ENCODE data around the gene GAMT. TPM values are rescaled to one million over a fixed set of nuclear protein-coding genes. Genes with fewer than 3 reads are reported as not detected.
A peak's percentile ranks its signal among the peaks of the same experiment; 100 is the strongest.

The GAMT gene
- total and polyA plus RNA-seq, 2 of the 13 experiments (the other 11 are each of a cell fraction or from before 2014, with no cell fraction given): 115 to 124 TPM

GRCh38 chr19:1408300-1409203, 7.2 kb upstream of the GAMT start (continued):
- 0 out of 2 replicates have a peak, but pooled peaks have one; percentile 2 for TF ChIP-seq ZNF275 (CRISPR knock-in tag; IDR thresholded peaks at IDR 0.05; ENCODE audit: borderline replicate concordance)
- no peak for TF ChIP-seq CHCHD3 (CRISPR knock-in tag; IDR thresholded peaks at IDR 0.05)
- no peak for TF ChIP-seq ZNF776 (CRISPR knock-in tag; IDR thresholded peaks at IDR 0.05)
- no peak for TF ChIP-seq ZNF512 (CRISPR knock-in tag; IDR thresholded peaks at IDR 0.05)
- TF ChIP-seq, protein P1, sequence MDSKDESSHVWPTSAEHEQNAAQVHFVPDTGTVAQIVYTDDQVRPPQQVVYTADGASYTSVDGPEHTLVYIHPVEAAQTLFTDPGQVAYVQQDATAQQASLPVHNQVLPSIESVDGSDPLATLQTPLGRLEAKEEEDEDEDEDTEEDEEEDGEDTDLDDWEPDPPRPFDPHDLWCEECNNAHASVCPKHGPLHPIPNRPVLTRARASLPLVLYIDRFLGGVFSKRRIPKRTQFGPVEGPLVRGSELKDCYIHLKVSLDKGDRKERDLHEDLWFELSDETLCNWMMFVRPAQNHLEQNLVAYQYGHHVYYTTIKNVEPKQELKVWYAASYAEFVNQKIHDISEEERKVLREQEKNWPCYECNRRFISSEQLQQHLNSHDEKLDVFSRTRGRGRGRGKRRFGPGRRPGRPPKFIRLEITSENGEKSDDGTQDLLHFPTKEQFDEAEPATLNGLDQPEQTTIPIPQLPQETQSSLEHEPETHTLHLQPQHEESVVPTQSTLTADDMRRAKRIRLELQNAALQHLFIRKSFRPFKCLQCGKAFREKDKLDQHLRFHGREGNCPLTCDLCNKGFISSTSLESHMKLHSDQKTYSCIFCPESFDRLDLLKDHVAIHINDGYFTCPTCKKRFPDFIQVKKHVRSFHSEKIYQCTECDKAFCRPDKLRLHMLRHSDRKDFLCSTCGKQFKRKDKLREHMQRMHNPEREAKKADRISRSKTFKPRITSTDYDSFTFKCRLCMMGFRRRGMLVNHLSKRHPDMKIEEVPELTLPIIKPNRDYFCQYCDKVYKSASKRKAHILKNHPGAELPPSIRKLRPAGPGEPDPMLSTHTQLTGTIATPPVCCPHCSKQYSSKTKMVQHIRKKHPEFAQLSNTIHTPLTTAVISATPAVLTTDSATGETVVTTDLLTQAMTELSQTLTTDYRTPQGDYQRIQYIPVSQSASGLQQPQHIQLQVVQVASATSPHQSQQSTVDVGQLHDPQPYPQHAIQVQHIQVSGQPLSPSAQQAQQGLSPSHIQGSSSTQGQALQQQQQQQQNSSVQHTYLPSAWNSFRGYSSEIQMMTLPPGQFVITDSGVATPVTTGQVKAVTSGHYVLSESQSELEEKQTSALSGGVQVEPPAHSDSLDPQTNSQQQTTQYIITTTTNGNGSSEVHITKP (CRISPR knock-in tag; IDR thresholded peaks at IDR 0.05; ENCODE audit: low read depth): no peak
- TF ChIP-seq SETDB1 (CRISPR knock-in tag; IDR thresholded peaks at IDR 0.05; ENCODE audit: borderline replicate concordance): no peak
- TF ChIP-seq MIXL1 (CRISPR knock-in tag; IDR thresholded peaks at IDR 0.05): no peak
- TF ChIP-seq AGO2 (optimal IDR thresholded peaks at IDR 0.05; ENCODE audit: low read depth, low read length): peak; percentile 66
- no peak for TF ChIP-seq CC2D1A (CRISPR knock-in tag; IDR thresholded peaks at IDR 0.05)
- no peak for TF ChIP-seq SMC3 (IDR thresholded peaks at IDR 0.05; ENCODE audit: low read length)
- peak; percentile 50 for TF ChIP-seq ZFY (CRISPR knock-in tag; IDR thresholded peaks at IDR 0.05)
- no peak for TF ChIP-seq NFIB (CRISPR knock-in tag; IDR thresholded peaks at IDR 0.05; ENCODE audit: borderline replicate concordance)
- TF ChIP-seq, protein P2, sequence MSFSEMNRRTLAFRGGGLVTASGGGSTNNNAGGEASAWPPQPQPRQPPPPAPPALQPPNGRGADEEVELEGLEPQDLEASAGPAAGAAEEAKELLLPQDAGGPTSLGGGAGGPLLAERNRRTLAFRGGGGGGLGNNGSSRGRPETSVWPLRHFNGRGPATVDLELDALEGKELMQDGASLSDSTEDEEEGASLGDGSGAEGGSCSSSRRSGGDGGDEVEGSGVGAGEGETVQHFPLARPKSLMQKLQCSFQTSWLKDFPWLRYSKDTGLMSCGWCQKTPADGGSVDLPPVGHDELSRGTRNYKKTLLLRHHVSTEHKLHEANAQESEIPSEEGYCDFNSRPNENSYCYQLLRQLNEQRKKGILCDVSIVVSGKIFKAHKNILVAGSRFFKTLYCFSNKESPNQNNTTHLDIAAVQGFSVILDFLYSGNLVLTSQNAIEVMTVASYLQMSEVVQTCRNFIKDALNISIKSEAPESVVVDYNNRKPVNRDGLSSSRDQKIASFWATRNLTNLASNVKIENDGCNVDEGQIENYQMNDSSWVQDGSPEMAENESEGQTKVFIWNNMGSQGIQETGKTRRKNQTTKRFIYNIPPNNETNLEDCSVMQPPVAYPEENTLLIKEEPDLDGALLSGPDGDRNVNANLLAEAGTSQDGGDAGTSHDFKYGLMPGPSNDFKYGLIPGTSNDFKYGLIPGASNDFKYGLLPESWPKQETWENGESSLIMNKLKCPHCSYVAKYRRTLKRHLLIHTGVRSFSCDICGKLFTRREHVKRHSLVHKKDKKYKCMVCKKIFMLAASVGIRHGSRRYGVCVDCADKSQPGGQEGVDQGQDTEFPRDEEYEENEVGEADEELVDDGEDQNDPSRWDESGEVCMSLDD (CRISPR knock-in tag; IDR thresholded peaks at IDR 0.05; ENCODE audit: borderline replicate concordance): peak; percentile 87; the same call in 1 of the 2 replicates
- TF ChIP-seq ZNF703 (CRISPR knock-in tag; IDR thresholded peaks at IDR 0.05; ENCODE audit: borderline replicate concordance): no peak
- no peak for TF ChIP-seq ZNF451 (CRISPR knock-in tag; IDR thresholded peaks at IDR 0.05)

Measured in HepG2 (cell line).